NK-92 (cell line): ENCODE measurements around the gene MAMSTR.

Source experiments
- DNase-seq: peaks from one replicate; lab custom pipeline; 2025; ENCODE audit not compliant: unreplicated experiment; lab: John Stamatoyannopoulos, UW

MAMSTR gene

DNA sequence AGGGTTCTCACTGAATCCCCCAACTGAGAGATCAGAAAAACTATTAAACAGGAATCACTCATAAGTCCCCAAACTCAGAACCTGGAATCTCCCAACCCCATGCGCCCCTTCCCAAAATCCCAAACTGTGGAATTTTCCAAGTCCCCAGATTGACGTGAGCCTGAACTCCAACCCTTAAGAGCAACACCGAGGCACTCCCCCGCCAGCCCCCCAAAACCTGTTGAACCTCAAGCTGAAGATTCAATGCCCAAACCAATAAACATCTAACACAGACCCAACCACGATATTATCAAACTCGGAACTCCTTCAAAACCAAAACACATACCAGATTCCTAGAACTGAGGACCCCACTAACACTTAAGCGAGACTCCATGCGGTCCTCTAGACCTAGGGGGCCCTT, 26.6 kb upstream of the MAMSTR start:
- no peak for DNase-seq

DNA sequence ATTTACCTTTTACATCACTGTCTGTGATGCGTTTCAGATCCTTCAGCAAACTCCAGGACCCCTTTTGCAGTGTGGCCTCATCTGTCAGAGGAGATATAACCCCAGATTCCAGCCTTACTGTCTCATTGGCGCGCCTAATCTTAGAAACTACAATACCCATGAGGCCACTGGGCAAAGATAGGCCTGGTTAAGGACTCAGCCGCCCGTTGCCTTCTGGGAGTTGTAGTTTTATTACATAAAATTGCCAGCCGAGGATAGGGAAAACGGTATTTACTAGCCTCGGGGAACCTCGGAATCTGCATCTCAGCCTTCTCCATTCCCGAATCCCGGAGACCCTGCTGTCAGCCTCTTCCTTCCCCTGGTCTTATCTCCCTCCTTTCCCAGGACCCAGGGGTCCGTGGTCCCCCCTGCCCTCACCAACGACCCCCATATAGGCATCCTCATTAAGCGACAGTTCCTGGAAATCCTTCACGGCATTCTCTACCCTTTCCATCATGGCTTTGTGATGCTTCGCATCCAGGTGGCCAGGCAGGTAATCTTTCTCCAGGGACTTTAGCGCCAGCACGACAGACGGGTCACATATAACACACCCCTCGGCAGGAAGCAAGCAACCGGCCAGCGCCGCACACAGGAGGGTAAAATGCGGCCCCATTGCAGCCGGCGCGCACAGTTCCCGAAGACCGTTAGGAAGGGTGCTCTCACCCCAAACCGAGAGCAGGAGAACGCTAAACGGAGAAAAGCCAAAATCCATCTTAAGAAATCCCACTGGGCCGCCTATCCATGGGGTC, 25.9 kb upstream of the MAMSTR start:
- no peak for DNase-seq

DNA sequence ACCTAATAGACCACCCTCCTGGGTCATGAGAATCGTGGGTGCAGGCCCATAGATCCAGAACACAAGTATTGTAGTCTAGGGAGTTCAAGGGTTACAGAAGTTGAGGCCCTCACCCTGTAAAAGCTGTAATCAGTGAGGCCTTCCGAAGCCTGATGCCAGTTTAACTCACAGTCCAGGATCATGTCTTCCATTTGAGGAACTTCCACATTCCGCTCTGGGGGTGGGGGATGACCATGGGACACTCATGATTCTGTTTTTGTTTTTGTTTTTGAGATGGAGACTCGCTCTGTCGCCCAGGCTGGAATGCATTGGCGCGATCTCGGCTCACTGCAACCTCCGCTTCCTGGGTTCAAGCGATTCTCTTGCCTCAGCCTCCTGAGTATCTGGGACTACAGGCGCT, 22.6 kb upstream of the MAMSTR start:
- no peak for DNase-seq

DNA sequence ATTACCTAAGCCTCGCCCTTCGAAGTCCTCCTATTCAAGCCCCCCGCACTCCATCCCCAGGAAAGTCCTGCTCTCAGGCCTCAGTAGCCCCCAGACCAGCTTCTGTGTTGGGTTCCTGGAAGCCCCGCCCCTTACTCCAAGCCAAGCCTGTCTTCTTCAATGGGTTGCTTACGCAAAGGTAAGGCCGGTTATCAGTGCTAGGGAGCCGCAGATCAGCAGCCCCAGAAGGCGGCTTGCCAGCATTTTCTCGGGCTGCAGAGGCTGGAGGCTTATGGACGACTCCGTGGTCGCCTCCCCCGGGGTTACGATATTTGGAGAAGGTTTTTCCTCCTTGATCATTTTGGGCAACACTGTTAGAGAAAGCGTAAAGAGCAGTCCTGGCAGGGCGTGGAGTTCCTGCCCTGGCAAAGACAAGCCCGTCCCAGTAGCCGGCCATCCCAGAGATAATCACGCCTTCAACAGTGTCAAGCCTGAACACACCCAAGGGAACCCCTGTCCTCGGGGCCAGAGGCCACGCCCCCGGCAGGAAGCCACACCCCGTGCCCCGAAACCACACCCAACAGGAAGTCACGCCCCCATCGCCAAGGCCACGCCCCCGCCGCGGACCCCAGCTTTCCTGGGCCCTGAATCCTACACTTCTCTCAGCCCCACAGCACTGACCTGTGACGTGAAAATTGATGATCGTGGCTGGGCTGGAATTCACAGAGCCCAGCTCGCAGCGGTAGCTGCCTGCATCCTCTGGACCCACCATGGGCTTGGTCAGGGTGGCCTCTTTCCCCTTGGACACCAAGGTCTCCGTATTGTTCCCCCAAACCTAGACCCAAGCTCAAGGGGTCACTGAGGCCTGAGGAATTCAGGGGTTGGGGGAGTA, 21.8 kb upstream of the MAMSTR start:
- no peak for DNase-seq

DNA sequence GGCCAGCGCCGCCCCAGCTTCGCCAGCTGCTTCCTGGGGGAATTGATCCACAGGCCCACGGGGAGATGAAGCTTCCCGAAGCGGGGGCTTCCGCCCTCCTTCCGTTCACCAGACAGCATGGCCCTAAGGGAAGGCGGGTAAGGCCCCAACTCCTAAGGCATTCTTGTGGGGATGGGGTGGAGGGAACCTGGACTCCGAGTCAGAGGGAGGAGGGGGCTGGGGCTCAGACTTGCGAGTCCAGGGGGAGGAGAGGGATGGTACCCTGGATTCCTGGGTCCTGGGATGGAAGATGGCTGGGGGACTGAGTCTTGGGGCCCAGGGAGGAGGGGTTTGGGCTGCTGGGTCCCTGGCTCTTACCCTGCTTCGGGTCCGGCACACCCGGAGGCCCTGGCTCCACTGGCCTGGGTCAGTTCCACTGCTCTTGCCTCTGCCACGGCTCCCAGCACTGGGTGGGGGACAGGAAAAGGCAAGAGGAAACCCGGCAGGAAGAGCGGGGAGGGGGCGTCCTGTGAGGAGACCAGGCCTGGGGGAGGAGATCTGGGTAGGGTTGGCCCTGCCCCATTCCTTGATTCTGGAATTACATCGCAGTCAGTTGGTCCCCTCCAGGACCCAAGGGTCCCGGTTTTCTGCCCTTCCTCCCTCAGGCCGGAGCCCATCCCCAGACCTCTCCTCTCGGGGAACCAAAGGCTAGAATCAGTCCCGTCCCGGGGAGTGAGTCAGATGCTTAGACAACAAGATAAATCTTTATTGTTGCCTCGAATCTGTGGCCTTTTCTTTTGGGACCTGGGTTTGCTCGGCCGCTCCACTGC, 20.8 kb upstream of the MAMSTR start, which contains the start of gene RASIP1:
RASIP1 (minus strand) TSS at position 447 of the 809 bp plus-strand sequence; CDS start at position 119, 328 bp downstream.
- DNase-seq, result no peak

DNA sequence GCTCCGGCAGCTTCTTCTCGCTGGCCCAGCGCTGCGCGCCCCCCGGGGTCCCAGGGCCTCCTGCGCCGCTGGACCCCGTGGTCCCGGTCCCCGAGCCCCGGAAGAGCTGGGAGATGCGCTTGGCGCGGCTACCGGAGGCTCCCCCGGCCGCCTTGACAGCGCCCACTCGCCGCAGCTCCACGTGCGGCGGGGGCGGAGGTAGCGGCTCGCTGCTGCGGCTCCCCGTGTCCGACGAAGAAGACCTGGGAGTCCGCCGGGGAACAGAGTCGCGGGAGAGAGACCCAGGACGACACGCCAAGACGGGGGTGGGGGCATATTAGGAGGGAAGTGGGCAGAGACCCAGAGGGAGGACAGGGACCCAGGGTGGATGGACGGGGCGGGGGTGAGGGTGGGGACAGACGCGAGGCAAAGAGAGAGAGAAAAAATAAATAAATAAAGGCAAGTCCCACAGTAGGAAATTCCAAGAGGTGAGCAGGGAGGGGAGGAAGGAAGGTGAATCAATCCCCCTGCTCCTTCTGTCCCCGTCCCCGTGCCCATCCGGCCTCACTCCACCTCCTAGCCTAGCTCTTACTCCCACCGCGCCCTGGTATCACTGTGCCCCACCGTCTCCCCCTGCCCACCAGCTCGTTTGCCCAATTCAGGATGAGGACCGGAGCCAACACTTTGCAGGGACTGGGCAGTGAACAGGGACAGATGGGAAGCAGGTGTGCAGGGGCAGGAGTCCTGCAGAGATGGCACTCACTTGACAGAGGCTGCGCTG, 20.1 kb upstream of the MAMSTR start:
- DNase-seq, result no peak

DNA sequence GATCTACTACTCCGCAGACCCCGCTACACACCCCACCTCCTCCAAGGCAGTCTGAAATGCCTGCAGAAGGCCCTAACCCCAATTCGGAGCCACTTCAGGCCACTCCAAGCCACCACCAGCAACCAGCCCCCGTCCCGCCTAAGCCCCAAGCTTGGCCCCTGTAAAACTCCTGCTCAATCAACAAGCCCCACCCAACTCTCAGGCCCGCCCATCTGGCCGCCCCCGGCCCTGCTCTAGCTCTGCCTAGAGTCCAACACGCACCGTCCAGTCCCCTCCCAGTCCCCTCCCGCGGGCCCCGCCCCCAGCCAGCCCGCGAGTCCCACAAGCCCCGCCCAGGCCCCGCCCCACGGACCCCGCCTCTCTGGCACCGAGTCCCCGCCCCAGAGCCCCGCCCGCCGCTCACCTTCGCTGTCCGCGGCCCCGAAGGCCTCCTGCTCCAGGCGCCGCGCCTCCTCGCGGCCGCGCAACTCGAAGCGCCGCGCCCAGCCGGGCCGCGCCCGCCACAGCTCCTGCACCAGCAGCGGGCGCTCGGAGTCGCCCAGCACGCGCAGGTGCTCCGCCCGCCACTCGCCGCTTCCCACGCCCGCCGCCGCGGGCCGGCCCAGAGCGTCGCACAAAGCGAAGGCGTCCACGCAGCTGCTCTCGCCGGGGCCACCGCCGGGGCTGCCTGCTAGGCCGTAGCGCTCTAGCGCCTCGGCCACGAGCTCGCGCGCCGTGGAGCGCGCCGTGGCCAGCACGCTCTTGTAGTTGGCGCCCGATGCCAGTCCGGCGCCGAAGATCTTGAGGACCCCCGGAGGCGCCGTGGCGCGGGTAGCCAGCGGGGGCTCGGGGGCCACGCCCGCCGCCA, 19.3 kb upstream of the MAMSTR start:
- no peak for DNase-seq

DNA sequence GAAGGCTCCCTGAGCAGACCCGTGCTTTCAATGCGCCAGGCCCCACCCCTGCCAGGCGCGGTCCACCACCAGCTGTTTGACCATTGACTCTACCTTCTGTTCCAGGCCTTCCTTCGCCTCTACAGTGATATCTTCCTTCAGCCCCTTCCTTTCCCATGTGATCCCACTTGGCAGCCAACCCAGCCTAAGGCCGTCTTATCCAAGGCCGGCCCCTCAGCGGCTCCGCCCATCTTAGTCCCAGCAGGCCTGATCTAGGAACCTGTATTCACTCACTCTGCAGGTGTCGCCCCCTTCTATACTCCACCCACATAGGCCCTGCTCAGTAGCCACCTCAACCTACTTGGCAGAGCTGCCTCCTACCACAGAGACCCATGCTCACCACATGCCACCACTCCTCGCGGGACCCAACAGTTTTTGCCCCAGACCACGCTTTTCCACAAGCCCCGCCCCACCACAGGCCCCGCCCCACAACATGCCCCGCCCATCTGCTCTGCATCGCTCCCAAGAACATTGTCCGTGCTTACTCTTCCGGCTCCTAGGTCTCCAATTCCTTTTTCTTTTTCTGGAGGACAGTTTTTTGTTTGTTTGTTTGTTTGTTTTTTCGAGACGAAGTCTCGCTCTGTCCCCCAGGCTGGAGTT, 18.0 kb upstream of the MAMSTR start:
- DNase-seq, result no peak

DNA sequence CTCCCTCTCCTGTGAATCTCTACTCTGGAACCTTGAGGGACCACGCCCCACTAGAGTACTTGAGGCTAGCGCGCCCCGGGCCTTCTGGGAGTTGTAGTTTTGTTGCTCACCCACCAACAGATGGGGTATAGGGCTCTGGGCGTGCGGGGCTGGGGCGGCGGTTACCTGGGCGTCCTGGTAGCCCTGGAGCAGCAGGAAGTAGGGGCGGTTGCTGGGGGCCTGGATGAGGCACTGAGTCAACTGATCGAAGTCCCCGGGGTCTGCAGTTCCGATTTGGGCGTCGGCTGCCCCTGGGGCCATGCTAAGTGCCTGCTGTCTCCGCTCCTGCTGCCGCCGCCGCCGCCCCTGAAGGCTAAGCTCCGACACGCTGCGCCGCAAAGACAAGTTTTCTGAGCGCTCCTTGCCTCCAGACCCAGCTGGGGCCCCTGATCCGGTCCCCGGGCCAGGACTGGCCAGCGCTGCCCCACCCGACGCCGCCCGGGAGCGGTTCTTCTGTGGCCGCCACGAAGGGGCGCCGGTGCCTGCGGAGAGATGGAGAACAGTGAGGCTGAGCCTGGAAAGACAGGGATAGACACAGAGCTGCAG, 15.6 kb upstream of the MAMSTR start:
- DNase-seq, result no peak

DNA sequence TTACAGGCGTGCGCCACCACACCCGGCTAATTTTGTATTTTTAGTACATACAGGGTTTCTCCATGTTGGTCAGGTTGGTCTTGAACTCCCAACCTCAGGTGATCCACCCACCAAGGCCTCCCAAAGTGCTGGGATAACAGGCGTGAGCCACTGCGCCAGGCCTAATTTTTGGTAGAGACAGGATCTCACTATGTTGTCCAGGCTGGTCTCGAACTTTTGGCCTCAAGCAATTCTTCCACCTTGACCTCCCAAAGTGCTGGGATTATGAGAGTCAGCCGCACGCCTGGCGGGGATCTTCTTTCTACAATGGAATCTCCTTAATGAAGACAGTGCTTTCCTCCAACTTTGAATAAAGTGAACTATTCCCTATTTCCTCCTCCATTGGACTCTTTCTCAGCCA, 15.1 kb upstream of the MAMSTR start:
- no peak for DNase-seq

DNA sequence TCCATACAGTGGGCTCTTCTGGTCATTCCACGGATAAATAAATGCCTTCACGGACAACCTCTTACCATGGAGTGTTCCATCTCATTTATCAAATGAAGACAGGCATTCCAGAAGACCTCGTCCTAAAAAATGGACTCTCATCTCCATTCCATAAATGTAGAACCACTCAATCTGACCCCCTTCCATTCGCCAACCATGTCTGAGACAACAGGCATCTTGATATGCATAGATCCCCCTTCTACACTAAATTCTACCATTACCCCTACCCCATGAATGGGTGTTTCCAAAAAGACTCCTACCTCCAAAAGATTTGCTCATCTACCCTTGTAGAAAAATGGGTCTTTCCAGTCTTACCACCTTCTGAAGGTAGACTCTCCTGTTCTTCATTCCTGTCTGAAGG, 11.9 kb upstream of the MAMSTR start:
- no peak for DNase-seq

DNA sequence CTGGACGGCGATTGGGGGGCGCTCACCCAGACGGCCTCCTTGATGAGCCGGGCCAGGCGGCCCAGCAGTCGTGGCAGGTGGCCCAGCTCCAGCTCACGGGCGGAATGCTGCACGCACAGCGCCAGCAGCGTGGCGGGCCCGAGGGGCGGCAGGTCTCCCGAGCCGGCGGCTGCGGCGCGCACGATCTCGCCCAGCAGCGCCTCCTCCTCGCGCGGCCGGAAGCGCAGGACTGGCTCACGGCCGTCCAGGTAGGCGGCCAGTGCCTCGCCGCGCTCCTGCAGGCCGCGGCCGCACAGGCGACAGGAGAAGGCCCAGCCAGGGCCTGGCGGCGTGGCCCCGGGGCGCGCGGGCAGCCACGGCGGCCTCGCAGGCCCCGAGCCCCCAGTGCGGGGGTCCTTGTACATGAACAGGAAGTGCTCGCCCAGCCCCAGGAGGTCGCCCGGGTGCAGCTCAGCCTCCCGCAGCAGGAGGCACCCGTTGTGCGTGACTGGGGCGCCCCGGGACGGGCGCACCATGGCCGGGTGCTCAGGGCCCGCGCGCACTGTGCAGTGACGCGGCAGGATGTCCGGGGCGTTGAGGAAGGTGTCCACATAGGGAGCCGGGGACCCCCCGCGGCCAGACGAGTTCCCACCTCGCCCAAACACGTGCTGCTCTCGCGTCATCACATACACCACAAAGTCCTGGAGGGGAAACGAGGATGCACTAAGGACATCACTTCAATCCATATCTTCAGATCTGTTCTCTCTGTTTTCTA, 9.6 kb upstream of the MAMSTR start:
- no peak for DNase-seq

DNA sequence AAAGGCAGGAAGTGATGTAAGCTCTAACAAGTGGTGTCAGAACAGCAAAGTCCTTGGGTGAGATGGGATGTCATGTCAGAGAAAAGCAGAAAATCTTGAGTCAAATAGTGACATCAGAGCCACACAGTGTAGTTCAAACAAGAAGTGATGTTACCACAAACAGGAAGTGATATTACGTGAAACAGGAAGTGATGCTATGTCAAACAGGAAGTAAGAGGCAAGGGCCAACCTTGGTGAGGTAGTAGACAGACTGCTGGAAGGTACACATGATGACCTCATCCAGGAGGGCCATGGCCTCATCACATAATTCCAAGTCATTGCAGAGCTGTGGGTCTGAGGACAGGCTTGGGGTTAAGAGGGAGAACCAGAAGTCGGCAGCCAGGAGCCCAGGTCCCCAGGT, 7.0 kb upstream of the MAMSTR start:
- DNase-seq, result no peak

DNA sequence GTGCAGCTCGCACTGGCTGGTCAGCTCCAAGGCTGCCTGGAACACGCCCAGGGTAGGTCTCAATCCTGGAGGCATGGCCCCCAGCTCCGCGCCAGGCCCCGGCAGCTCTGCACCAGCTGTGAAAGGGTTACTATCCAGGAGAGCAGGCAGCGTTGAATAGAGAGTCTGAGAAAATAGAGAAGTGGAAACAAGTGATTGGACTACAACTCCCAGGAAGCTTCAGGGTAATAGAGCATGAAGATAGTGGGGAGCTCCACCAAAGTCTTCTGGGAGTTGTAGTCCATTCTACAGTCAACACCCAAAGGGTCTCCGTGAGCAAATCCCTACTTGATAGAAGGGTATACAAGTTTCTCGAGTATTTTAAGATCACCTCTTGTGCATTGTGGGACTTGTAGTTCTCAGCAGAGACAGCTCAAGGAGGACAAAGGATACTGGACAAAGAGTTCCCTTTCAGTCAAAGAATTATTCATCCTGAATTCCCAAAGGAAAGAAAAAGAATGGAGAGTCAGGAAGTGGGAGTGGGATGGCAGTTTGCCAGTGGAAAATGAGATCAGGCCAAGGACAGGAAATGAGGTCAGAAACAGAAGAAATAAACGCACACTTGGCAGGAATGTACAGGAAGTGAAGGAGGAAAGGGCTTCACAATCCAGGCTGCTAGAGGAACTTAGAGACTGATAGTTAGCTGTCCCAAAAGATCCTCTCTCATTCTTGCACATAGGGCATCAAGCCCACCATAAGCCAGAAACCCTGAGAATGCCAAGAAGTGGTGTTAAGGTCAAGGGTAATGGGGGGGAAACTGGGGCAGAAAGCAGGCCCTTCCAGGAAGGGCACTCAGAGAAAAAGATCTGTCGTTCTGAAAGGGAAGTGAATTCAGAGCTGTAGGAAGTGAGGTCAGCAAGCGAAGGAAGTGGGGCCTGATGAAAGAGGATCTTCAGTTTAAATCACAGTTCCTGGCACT, 5.5 kb upstream of the MAMSTR start:
- no peak for DNase-seq

DNA sequence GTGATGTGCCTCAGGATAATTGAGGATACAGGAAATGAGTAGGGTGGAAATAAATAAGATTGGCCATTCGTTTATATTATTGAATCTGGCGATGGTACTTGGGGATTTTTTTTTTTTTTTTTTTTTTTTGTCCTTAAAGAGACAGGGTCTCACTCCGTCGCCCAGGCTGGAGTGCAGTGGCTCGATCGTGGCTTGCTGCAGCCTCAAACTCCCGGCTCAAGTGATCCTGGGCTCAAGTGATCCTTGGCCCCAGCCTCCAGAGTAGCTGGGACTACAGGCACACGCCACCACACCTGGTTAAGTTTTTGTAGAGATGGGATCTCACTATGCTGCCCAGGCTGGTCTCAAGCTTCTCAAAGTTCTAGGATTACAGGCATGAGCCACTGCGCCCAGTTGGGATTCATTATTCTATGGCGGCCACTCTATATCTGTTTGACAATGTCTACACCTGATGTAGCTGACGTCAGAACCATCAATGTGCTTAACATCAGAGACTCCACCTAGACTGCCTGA, 2.7 kb upstream of the MAMSTR start:
- no peak for DNase-seq

DNA sequence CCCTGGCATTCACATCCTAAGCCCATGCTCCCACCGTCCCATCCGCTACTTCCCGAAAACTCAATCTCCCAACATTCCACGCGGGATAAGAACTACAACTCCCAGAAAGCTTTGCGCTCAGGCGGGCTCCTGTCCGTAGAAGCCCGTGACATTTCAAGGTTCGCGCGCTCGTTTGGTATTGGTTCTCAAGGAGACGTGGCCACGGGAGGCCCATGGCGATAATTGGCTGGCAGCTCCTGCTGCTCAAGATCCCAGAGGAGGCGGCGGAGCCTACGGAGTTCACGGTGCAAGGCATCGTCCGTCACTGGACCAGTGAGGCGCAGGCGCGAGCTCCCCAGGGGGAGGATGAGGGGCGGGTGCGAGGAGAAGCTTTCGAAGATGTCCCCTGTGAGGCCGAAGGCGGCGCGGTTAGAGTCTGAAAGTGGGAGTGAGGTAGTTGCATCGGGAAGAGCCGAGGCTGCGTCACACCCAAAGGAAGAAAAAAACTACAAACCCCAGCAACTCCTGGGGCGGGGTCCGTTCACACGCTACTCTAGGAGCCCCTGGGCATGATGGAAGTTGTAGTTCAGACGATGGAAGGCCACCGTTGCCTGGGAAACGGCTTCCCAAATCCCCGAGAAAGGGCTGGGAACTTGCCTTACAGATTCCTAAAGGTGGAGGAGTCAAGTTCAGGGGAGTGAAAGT, 1.2 kb upstream of the MAMSTR start:
- DNase-seq, result peak; percentile 57
